Stromal cell of bone marrow (primary cell): Measurements from ENCODE around the gene GNAI1.

Experiments
- DNase-seq: peaks from one replicate; pipeline ENCODE4 v3.0.0-alpha.2; 2012; ENCODE audit warnings: low read depth

The GNAI1 gene

DNA sequence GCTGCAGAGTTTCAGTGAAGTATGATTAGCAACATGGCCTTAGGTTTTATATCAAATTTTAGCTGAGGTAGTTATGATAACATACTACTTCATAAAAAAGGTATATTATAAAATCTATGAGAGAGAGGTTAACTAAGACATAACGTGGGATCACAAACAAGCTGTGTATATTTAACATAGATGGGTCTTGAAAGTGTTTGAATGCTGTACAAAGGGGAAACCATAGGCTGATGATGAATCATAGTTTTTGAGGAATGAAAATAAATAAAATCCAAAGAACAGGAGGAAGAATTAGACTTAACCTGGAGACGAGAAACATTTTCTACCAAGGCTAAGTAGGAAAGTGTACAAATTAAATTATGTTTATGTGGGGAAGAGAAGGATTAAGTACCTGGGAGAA, 119.0 kb downstream of the GNAI1 start:
- no peak for DNase-seq

DNA sequence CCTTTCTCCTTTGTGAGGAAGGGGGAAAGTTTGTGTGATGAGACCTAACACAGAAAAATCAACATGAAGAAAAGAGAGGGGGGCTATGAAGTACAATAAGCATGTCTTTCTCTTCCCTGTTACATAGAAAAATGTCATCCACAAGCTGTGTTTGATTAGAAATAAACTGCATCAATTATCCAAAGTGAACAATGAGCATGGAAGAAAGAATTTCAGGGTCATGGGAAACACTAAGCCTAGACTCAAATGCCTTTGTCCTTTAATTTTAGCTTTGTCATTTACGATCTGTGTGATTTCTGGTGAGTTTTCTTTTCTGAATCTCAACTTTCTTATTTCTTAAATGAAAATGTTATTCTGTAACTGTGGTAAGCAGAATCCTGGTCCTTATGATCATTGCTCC, 121.0 kb downstream of the GNAI1 start:
- no peak for DNase-seq

DNA sequence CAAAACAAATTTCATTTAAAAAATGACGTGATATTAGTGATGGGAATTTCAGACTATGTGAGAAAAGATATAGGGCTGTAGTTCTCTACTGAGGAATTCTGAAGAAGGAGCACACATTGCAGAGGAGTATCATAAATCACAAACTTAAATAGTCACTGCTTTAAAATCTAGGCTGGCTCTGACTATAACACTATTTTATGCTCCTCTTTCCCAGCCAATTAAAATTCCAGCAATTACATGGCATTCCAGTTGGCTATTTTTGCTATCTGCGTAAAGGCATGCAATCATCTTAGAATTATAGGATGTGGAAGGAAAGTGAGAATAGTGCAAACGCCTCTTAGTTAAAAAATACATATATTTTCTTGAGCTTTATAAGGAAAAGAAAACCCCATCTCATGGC, 123.1 kb downstream of the GNAI1 start:
- no peak for DNase-seq

DNA sequence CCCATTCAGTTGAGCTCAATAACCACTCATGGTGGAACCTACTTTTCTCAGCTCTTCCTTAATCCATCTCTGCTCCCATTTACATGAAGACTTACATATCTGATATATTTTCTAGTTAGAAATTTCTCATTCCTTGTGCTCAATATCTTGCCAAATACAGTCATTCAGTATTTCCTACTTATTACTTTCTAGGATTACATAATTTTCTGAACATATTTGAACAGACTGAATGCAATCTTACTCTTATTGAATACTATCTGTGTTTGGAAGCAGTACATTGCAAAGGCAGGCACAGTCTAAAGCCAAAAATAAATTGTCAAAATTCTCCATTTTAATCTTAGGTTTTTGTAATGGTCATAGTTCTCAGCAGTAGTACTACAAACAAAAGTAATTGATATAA, 126.0 kb downstream of the GNAI1 start:
- DNase-seq = no peak

DNA sequence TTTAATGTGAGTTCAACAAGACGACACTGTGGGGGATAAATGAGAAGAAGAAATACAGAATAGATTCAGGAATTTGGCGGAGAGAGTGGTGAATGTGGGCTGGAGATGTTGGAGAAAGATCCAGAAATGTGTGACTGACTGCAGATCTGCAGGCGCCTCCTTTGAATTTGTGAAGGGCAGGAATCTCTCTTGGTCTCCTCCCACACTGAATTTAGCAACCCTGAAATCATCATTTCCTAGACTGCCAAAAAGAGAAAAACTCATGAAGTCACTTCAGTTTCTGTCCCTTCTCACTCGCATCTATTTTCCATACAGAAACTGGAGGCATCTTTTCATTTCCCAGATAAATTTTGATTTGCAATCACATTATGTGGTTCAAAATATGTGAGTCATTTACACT, 128.7 kb downstream of the GNAI1 start:
- DNase-seq = peak; percentile 44

DNA sequence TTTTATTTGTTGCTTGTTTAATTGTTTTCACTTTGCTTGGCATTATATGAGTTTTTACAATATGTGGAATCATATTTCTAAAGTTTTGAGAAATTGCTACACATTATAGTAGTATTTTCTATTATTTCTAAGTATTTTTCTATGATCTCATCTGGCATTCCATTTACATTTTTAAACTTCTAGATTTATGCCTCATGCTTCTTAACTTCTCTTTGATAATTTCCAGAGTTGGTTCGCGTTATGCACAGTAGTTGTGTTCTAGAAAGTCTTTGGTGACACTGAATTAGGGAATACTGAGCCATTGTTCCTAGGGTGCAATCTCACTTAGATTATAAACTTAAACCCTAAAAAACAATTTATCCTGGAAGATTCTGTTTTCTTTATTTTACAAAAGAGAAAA, 129.2 kb downstream of the GNAI1 start:
- no peak for DNase-seq

DNA sequence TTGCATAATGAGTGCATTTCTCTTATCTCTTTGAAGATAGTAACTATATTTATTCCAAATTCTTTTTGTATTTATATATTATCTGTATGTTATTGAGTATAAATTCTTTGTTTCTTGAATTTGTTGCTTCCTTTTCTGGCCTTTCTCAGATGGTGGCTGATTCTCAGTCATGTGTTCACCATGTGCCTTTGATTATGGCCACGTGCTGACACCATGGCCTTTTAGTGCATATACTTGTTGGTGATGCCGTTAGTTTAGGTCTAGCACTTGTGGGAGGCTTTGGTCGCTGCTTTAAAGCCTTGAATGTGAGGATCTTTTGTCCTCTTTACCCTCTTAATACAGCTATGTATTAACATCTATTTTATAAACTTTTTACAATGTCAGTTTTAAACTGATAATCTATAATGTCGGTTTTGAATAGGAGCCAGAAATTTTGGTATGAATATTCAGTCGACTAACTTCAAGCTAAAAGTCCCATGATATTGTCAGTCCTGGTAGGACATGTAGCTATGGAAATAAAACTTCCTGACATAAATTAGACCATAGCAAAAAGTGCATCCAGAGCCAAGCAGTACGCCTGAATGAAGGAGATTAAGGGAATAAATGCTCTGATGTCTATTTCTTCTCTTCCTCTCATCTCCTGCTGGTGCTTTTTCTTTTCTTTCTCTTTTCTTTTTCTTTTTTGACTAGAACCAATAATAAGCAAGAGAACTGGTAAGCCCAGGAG, 130.3 kb downstream of the GNAI1 start:
- no peak for DNase-seq

DNA sequence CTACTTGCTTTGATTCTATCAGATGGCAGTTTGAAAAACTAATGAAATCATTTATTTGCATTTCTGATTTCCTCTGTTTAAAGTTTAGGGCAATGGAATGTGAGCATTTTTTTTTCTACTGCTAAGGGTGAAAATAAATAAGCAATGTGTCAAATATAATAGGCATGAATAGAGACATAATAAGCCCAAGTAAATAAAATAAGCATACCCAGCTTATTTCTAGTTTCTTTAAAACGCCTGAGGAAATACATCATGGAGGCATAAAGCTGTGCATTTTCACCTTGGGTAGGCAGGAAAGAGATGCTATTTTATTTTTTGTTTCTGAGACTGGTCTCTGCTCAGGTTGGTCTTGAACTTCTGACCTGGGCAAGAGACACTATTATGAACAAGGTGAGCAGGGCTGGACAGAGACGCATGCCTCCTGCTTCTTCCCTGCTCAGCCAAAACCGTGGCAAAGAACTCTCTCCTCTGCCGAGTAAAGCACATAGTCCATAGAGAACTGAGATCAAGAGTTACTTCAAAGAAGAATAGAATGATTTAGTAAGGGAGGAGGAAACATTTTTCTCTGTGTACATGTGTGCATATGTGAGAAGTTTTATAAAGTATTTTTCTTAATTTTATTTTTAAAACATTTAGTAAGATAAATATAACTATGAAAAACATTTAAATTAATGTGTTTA, 138.1 kb downstream of the GNAI1 start:
- DNase-seq = no peak

DNA sequence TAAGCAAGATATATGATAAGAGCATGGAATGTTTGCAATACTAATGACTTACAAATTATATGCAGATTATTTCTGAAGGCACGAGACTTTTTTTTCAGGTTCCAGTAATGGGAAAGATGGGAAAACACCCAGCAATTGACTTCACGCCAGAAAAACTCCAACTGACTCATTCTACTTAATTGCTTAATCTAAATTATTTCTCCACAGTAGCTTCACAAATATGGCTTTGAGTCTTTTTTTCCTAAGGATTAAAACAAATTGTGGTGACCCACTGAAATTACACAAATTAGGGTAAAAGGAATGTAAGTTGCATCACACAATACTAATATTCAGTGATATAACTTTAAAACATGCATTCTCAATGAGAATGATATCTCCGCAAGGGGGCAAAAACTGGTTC, 138.7 kb downstream of the GNAI1 start:
- DNase-seq = no peak

DNA sequence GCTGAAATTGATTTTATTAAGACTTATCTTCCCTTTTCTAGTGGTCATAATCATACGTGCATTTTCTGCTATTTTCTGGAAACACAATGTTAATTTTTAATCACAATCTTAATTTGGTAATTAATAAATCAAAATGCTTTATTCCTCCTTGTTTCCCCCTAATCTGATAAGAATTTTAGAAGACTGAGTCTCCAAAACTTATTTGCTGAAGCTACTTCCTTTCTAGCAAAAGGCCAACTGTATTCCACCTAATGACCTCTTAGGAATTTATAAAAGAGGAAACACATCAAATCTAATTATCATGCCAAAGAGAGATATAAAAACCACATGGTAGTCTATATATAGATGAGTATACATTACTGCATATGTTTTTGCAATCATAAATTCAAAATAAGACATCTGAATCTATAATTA, 140.6 kb downstream of the GNAI1 start:
- no peak for DNase-seq
